HG02840 (cell line): Measurements from ENCODE around the gene CEMP1.

Experiments
- ATAC-seq: cut with Tn5 transposase; IDR thresholded peaks from one replicate; pipeline ENCODE4 v1.9.1; 2021; ENCODE audit warnings: mild to moderate bottlenecking, moderate library complexity, moderate number of reproducible peaks; ENCODE audit not compliant: unreplicated experiment, low FRiP score

CEMP1 gene

DNA sequence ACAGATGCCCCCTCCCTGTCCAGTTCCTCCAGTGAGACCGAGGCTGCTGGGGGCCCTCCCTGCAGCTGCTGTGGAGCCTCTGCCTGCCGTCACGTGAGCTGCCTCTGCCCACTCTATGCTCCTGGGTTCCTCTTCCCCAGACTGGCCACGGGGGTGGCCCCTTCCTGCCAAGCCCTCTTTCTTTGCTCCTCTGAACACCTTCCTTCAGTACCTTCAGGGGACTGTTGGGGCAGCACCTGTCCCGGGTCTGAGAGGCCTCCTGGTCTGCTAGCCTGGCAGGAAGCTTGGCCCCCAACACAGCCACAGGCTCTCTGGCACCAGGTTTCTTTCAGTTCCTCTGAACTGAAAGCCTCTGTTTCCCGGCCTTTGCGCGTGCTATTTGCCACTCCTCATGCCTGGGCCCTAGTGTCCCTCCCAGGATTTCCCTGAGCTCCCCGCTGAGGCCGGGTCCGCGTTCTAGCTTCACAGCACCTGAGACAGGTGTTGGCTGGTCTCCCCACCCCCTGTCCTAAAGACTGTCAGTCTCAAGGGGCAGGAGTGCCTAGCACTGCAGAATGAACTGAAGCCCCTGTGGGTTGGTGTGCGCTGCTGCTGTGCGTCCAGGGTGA is 24.1 kb downstream of the CEMP1 start:
- no peak for ATAC-seq

DNA sequence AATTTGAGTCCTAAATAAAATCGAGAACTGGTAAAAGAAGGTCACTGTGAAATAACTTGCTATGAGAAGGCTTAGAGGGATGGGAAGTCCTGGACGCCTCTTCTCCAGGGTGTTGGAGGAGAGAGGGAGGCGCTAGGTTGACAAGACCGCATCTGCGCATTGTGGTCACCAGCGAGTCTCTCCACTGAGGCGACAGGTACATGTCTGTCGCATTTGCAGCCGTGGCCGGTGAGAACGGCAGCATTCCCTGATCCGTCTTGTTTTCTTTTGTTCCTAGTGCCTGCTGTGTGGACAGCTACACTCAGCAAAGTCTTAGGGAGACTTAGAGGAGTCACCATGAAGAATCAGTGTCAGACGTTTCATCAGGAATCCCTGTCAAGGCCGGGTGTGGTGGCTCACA is 25.5 kb downstream of the CEMP1 start:
- ATAC-seq: no peak

DNA sequence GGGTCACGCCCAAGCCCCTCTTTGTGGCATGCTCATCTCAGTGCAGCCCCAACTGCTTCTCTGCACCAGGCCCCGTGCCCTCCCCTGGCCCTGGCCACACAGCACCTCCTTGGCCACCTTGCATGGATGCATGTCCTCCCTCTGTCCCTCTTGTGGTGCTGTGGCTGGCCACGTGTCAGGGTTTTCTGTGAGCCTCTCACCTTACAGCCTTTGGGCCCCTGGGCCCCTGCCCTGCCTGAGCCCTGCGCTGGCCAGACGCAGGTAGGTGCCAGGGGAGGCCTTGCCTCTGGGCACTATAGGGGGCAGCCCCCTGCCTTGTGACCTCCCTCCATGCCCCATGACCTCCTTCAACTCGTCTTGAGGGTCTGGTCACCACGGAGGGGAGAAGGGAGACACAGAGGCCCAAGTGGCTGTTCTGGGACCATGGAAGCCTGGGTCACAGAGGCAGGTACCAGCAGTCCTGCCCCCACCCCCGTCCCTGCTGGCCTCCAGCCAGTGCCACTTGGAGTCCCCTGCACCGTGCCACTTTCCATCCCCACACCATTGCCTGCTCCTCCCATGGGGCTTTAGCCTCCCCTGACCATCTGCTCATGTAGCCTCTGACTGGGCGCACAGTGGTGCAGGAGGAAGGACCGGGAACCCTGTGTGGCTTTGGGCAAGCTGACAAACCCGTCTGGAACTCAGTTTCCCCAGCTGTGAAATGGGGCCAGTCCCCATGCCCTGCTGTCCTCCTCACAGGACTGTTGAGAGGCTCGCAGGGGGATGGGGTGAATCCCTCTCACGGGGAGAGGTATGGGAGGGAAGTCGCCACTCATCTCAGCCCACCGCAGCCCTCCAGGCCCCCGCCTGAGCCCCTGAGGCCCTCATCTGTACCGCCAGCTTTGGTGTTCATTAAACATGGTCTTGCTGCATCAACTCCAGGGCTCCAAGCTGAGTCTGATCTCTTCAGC is 29.0 kb downstream of the CEMP1 start:
- no peak for ATAC-seq

DNA sequence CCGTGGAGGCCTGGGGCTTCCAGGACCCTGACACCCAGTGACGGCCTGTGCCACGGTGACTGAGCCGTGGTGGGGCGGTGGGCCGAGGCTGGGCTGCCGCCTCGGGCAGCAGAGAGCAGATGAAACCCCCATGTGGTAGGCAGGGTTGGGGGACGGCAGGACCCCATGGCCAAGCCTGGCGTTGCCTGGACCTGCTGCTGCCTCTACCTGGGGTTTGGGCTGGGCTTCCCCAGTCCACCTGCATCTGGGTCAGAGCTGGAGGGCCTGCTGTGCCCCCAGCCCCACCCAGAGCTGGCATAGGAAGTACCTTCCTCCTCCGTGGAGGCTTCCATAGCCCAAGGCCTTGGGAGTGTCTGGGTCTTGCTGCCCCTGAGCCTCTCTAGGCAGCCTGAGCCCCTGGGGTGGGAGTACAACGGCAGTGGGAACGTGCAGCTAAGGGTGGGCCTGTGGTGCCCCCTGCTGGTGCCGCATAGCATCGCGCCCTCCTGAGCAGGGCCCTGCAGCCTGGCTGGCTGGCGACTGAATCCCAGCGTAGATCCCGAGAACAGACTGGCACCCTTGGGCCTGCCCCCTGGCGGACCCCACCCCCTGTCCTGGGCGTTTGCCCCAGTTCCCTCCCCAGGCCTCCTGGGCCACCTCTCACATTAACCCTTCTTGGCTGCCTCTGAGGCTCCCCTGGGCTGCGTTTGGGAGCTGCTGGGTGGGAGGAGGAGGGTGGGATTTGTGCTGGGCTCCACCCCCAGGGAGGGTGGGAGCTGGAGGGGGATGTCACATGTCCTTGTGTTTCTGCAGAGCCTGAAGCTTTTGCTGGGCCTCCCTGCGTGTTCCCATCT is 30.1 kb downstream of the CEMP1 start:
- ATAC-seq: no peak

DNA sequence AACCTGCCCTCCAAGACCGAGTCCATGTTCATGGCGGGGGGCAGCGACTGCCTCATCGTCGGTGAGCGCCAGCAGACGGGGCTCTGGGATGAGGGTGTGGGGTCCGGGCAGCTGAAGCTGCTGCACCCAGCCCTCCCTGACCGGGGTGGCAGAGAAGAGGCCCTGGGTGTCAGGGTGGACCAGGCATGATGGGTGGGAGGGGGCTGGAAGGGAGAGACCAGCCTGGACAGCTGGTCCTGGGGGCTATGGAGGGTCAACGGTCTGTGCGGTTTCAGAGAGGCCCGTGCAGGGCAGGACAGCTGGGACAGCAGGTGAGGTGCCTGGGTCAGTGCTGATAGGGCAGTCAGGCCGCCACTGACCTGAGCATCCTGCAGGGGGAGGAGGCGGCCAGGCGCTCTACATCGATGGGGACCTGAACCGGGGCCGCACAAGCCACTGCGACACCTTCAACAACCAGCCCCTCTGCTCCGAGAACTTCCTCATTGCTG is 30.7 kb downstream of the CEMP1 start:
- ATAC-seq: no peak

DNA sequence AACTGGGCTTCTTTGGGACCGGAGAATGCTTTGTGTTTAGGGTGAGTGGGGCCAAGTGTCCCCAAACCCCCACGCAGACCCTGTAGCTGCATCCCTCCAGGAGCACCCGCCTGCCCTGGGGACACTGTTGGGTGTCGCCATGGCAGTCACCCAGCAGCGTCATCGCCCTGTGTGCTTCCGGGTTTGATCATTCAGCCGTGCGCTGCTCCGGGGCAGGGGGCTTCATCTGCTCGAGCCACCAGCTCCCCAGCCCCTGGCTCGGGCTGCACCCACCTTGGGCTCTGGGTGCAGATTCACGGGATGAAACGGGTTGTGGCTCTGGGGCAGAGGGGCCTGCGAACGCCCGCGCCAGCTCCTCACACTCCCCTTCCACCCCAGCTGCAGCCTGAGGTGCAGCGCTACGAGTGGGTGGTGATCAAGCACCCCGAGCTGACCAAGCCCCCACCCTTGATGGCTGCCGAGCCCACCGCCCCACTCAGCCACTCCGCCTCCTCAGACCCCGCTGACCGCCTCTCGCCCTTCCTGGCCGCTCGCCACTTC is 31.2 kb downstream of the CEMP1 start:
- ATAC-seq: no peak

DNA sequence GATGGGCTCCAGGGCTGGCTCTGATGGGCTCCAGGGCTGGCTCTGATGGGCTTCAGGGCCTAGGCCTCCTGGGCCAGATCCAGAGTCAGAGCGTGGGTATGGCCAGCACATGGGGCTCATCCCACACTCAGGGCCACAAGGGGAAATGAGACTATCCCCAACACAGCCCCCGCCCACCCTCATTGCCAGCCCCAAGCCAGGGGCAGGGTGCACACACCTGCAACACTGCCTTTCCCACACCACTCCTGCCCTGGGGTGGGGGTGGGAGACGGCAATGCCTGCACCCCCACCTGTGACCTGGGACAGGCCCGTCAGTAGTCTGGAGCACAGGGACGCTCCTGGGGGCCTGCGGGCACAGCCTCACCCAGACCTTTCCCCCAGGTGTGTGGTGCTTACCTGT is 31.8 kb downstream of the CEMP1 start:
- ATAC-seq: no peak

DNA sequence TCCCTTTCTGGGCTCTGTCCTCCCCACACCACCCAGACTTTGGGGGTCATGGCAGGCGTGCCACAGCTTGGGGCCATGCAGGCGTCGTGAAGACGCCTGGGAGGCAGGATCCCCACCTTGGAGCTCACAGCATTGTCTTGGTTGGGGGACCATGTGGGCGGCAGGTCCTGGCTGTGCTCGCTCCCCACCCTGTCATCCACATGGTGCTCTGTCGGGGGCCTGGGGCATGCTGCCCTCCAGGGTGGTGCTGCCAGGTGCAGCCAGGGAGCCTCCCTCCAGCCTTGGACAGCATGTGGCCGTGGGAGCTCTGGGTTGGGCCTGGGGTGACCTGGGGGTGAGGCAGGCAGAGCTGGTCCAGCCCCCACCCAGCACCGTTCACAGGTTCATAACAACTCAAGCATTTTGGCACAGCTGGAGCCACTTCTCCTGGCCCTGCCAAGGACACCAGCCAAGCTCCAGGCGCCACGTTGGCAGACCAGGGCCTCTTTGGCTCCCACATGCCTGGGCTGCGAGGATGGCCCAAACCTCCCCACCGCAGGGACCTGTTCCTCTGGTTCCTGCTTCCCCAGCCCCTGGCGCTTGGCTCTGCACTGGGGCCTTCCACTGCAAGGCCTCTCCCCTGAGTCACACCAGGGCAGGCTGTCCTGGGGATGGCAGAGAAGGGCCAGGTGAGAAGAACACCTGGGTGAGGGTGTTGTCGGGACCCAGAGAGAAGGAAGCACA is 32.5 kb downstream of the CEMP1 start:
- no peak for ATAC-seq

DNA sequence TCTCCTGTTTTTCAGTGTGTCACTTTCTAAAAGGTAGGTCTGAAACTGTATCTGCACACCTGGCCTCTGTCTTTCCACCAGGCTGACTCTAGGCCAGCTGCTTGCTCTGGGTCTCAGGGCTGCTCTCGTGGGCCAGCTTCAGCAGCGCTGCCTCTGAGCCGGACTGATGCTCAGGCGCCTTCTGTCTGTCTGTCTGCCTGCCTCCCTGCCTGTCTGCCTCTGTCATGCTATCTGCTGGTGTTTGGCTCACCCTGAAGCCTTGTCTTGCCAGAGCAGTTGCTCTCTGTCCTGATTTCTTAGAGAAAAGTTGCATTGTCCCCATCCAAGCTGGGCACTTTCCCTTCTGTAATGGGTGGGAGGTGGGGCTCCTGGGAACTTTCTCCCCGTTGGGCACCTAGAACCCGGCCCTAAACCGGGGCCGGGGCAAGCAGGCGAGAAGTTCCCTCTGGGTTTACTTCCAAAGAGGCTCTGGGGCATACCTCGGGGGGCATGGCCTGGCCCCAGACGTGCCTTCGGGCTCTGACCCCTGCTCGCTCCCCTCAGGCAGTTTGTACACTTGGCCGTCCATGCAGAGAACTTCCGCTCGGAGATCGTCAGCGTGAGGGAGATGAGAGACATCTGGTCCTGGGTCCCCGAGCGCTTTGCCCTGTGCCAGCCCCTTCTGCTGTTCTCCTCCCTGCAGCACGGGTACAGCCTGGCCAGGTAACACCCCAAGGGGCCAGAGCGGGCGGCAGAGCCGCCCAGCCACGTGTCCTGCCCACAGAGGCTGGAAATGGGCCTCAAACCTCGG is 33.3 kb downstream of the CEMP1 start:
- ATAC-seq: no peak

DNA sequence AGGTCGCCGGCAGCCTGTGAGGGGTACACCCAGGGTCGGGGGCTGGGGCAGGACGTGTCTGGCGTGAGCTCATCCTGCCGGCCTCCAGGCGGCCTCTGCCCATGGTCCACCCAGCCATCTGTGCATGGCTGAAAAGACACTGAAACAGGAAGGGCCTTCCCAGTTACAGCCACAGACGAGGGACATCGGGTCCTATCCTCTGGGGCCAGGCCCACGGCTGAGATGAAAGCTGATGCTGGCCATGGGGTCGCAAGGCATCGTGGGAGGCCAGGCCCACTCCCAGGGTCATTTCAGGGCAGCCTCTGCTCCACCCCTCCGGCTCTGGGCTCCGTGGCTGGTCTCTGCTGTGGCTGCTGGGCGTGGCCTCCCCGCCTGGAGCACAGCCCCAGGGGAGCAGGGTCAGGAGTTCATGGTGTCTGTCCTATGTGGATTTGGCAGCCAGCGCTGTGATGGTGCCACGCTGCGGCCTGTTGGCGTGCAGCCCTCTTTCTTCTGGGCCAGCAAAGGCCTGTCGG is 34.0 kb downstream of the CEMP1 start:
- no peak for ATAC-seq

DNA sequence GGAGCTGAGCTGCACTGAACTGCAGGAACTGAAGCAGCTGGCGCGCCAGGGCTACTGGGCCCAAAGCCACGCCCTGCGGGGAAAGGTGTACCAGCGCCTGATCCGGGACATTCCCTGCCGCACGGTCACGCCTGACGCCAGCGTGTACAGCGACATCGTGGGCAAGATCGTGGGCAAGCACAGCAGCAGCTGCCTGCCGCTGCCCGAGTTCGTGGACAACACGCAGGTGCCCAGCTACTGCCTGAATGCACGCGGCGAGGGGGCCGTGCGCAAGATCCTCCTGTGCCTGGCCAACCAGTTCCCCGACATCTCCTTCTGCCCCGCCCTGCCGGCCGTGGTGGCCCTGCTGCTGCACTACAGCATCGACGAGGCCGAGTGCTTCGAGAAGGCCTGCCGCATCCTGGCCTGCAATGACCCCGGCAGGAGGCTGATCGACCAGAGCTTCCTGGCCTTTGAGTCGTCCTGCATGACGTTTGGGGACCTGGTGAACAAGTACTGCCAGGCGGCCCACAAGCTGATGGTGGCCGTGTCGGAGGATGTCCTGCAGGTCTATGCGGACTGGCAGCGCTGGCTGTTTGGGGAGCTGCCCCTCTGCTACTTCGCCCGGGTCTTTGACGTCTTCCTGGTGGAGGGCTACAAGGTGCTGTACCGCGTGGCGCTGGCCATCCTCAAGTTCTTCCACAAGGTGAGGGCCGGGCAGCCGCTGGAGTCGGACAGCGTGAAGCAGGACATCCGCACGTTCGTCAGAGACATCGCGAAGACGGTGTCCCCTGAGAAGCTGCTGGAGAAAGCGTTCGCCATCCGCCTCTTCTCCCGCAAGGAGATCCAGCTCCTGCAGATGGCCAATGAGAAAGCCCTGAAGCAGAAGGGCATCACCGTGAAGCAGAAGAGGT is 34.7 kb downstream of the CEMP1 start:
- ATAC-seq: no peak

DNA sequence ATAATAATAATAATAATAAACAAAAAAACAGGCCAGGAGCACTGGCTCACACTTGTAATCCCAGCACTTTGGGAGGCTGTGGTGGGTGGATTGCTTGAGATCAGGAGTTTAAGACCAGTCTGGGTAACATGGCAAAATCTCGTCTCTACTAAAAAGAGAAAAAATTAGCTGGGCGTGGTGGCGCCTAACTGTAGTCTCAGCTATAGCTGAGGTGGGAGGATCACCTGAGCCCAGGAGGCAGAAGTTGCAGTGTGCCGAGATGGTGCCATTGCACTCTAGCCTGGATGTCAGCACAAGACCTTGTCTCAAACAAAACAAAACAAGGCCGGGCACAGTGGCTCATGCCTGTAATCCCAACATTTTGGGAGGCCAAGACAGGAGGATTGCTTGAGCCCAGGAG is 36.2 kb downstream of the CEMP1 start:
- no peak for ATAC-seq

DNA sequence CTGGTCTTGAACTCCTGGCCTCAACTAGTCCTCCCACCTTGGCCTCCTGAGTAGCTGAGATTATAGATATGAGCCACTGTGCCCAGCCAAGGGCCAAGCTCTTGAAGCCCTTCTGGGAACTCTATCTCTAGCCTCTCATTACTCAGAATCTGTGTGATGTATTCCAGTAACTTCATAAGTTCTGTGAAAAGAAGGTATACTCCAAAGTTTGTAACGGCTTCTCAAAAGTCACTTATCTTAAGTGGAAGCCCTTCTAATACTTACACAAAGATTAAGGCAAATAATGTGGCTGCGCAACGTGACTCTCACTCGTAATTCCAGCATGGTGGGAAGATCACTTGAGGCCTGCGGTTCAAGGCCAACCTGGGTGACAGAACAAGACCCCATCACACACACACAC is 36.6 kb downstream of the CEMP1 start:
- ATAC-seq: no peak

DNA sequence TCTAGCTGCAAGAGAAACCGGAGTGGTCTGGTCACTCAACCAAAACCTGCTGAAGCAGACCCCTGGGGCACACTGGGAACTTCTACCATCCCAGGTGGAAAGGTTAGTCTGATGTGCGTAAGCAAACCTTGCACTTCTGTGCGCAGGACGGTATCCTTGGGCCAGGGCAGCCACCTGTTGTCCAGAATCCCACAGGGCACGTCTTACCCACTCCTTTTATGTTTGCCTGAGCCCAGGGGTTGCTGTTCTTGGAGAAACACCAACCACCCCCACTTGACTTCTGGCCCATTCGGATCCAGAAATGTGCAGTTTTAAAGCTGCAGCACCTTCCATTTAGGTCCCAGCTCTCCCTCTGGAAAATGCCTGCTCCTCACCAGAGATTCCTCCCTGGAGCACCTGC is 37.6 kb downstream of the CEMP1 start:
- ATAC-seq: no peak

DNA sequence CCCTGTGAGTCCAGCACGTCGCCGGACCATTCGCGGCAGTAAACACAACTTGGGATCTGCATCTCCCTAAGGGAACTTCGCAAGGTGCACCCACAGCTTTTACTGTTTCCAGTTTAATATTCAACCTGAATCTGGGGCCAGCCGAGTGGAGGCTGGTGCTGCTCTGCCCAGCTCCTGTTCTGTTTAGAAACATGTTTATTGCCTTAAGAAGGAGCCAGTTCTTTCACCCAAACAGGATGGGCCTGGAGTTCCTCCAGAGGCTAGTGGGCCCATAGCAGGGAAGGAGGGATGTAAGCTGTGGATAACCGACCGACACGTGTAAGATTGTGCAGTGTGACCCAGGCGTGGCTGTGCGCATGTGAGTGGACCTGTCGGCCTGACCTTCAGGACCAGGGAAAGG is 38.9 kb downstream of the CEMP1 start:
- ATAC-seq: no peak

DNA sequence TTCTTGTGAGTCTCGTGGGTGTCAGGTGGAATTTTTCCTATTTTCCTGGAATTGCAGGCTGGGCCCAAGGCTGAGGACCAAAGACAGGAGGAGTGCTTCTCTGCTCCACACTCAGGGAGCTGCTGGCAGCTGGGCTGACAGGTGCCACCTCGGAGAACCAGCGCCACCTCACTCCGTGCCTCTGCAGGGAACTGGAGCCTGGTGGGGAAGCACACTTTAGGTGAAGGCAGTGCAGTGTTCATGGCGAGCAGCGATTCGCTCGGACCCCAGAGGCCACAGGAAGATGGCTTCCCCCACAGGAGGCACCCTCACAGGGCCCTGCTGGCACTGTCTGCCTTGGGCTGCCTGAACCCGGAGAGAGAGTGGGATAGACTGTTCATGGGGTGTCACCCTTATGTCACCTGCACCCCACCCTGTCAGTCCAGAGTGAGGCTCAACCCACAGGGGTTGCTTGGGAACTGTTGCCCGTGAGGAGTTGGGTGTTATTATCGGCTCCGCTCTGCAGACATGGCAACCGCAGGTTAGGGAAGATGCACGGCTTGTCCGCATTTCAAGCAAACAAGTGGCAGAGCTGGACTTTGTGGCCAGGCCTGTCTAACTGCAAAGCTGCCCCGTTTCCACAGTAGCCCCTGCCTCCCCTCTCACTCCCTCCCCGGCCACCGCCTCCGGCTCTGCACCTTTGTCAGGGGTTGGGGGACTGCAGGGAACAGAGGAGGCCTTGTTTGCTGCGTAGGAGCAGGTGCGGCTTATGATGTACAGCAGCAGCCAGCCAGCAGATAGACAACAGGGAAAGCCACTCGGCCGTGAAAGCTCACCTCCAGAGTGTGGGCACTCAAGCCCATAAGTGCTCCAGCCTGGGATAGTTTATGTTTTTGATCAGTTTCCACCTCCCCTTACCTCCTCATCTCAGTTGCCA is 40.8 kb downstream of the CEMP1 start:
- no peak for ATAC-seq

DNA sequence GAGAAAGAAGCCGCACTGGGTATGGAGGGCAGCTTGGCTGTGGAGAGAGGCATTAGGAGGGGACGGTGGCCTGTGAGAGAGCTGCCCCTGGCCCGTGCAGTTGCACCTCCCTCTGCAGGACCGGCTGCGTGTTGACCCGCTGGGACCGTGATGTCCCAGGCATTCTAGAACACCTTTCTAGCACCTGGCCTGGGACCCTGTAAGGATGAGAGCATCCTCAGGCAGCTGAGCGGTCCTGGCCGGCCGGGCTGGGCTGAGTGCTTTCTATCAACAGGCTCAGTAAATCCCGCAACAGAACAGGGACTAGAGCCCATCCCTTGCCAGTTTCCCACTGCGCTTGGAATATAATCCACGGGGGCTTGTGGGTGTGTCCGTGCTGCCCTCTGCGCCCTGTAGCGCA is 41.6 kb downstream of the CEMP1 start:
- no peak for ATAC-seq
